DOHH2 (cell line): Measurements from ENCODE around the gene KCNC1.

Experiments
- H3F3A ChIP-seq: fragments of 200-600 bp; sonication (generic), shearing (Covaris generic); 2 replicates; pipeline ENCODE4 v1.6.0; 2016; ENCODE audit warnings: antibody characterized with exemption, mild to moderate bottlenecking; ENCODE audit not compliant: control insufficient read depth, insufficient read depth
- H3K27ac ChIP-seq: fragments of 200-600 bp; sonication (generic); 2 replicates; pipeline ENCODE4 v1.5.1; 2014; ENCODE audit warnings: low read depth, mild to moderate bottlenecking, low read length, moderate library complexity
- H3K27me3 ChIP-seq: fragments of 200-600 bp; sonication (generic); 2 replicates; pipeline ENCODE4 v1.6.1; 2014; ENCODE audit warnings: mild to moderate bottlenecking, low read length, mixed read lengths; ENCODE audit not compliant: control insufficient read depth
- H3K36me3 ChIP-seq: fragments of 200-600 bp; sonication (generic); 2 replicates; pipeline ENCODE4 v1.6.1; 2014; ENCODE audit warnings: mild to moderate bottlenecking, low read length, moderate library complexity, mixed read lengths; ENCODE audit not compliant: control insufficient read depth
- H3K4me1 ChIP-seq: fragments of 200-600 bp; sonication (generic); 2 replicates; pipeline ENCODE4 v1.6.1; 2014; ENCODE audit warnings: mild to moderate bottlenecking, low read length, mixed read lengths; ENCODE audit not compliant: control insufficient read depth
- H3K4me2 ChIP-seq: fragments of 200-600 bp; sonication (generic); 2 replicates; pipeline ENCODE4 v1.6.0; 2014; ENCODE audit warnings: mild to moderate bottlenecking, low read length, moderate library complexity
- H3K4me3 ChIP-seq: fragments of 200-600 bp; sonication (generic); 2 replicates; pipeline ENCODE4 v1.5.1; 2014; ENCODE audit warnings: mild to moderate bottlenecking, low read length, mixed read lengths
- H3K79me2 ChIP-seq: fragments of 200-600 bp; sonication (generic); 2 replicates; pipeline ENCODE4 v1.6.1; 2014; ENCODE audit warnings: mild to moderate bottlenecking, low read length, mixed read lengths; ENCODE audit not compliant: control insufficient read depth
- H3K9me2 ChIP-seq: fragments of 200-600 bp; sonication (generic); replicated peaks from 2 replicates; pipeline ENCODE4 v1.6.1; 2014; ENCODE audit warnings: mild to moderate bottlenecking, low read length, mixed read lengths; ENCODE audit not compliant: control insufficient read depth
- H3K9me3 ChIP-seq: fragments of 200-600 bp; sonication (generic); 2 replicates; pipeline ENCODE4 v1.6.1; 2014; ENCODE audit warnings: antibody characterized with exemption, low read length, mixed read lengths; ENCODE audit not compliant: control insufficient read depth, insufficient read depth
- H4K20me1 ChIP-seq: fragments of 200-600 bp; sonication (generic); 2 replicates; pipeline ENCODE4 v1.6.0; 2014; ENCODE audit warnings: low read depth, mild to moderate bottlenecking, antibody characterized with exemption, low read length, moderate library complexity; ENCODE audit not compliant: control insufficient read depth, insufficient read depth
- CTCF ChIP-seq: fragments of 200-600 bp; sonication (generic); IDR thresholded peaks from one replicate; pipeline ENCODE4 v1.5.1; 2014; ENCODE audit warnings: antibody characterized with exemption, mild to moderate bottlenecking, low read depth, low read length; ENCODE audit not compliant: poor library complexity, severe bottlenecking
- EZH2phosphoT487 ChIP-seq: fragments of 200-600 bp; sonication (generic); IDR thresholded peaks from 2 replicates; pipeline ENCODE4 v1.6.1; 2017; ENCODE audit warnings: borderline replicate concordance, mild to moderate bottlenecking, antibody characterized with exemption, low read length, moderate library complexity, mixed read lengths

KCNC1 gene

GRCh38 chr11:17773674-17774073 lies 39.1 kb downstream of the KCNC1 start:
- H3F3A ChIP-seq = no peaks in the 10 kb centered on the region
- H3K9me2 ChIP-seq = no peaks in the 10 kb centered on the region
- no peaks in the 10 kb centered on the region for H3K27me3 ChIP-seq
- no peaks in the 10 kb centered on the region for H3K9me3 ChIP-seq
- no peaks in the 10 kb centered on the region for H3K36me3 ChIP-seq
- no peaks in the 10 kb centered on the region for H4K20me1 ChIP-seq
- TF ChIP-seq EZH2phosphoT487 (no peak), CTCF (no peak)
- no peak overlapping the region for H3K4me2 ChIP-seq
- no peak overlapping the region for H3K4me3 ChIP-seq
- H3K27ac ChIP-seq = no peak overlapping the region
- no peaks in the 10 kb centered on the region for H3K79me2 ChIP-seq
- H3K4me1 ChIP-seq = no peaks in the 10 kb centered on the region

GRCh38 chr11:17774232-17775034 lies 39.9 kb downstream of the KCNC1 start:
- TF ChIP-seq CTCF (no peak), EZH2phosphoT487 (no peak)
- no peaks in the 10 kb centered on the region for H3K4me1 ChIP-seq

GRCh38 chr11:17775035-17775348 lies 40.4 kb downstream of the KCNC1 start:
- Histone ChIP-seq H3K27me3 (no peaks in the 10 kb centered on the region), H3F3A (no peaks in the 10 kb centered on the region)

More at GRCh38 chr11:17774232-17775034, 39.9 kb downstream of the KCNC1 start:
- Histone ChIP-seq H3K79me2 (no peaks in the 10 kb centered on the region), H3K36me3 (no peaks in the 10 kb centered on the region), H3K27me3 (no peaks in the 10 kb centered on the region), H3F3A (no peaks in the 10 kb centered on the region), H3K9me3 (no peaks in the 10 kb centered on the region), H3K4me2 (no peak overlapping the region), H4K20me1 (no peaks in the 10 kb centered on the region), H3K27ac (no peak overlapping the region), H3K9me2 (no peaks in the 10 kb centered on the region), H3K4me3 (no peak overlapping the region)

More at GRCh38 chr11:17775035-17775348, 40.4 kb downstream of the KCNC1 start:
- H3K4me3 ChIP-seq = no peak overlapping the region
- H4K20me1 ChIP-seq = no peaks in the 10 kb centered on the region
- no peaks in the 10 kb centered on the region for H3K4me1 ChIP-seq
- H3K27ac ChIP-seq = no peak overlapping the region
- no peaks in the 10 kb centered on the region for H3K9me3 ChIP-seq
- no peaks in the 10 kb centered on the region for H3K9me2 ChIP-seq
- TF ChIP-seq EZH2phosphoT487 = no peak
- no peak for TF ChIP-seq CTCF
- no peaks in the 10 kb centered on the region for H3K79me2 ChIP-seq
- no peak overlapping the region for H3K4me2 ChIP-seq
- no peaks in the 10 kb centered on the region for H3K36me3 ChIP-seq
